Spleen (tissue), 11 donors: ENCODE data around the gene ADCK2. TPM values are rescaled to one million over a fixed set of nuclear protein-coding genes. Genes with fewer than 3 reads are reported as not detected.
A peak's percentile ranks its signal among the peaks of the same experiment; 100 is the strongest.

Experiments
- DNase-seq: peaks from one replicate; pipeline ENCODE4 v3.0.0-alpha.2; 2020
- H3K27ac ChIP-seq, 8 donors: fragments of 200-600 bp; sonication (generic) in 7 of 8; 1 replicate in 4 of 8; 2 replicates in 4 of 8; pipeline versions ENCODE4 v1.5.0 to v1.8.0; 2016 to 2021; ENCODE audit warnings: inconsistent platforms in 4 of 8, mild to moderate bottlenecking in 4 of 8, moderate library complexity in 1 of 8
- H3K27me3 ChIP-seq, 7 donors: fragments of 200-600 bp; sonication (generic) in 6 of 7; replicated peaks in 1 of 7; 1 replicate in 4 of 7; 2 replicates in 3 of 7; pipeline versions ENCODE4 v1.5.0 to v1.8.0; 2016 to 2021; ENCODE audit warnings: inconsistent platforms in 3 of 7, mild to moderate bottlenecking in 1 of 7
- H3K36me3 ChIP-seq, 6 donors: fragments of 200-600 bp; sonication (generic) in 5 of 6; 1 replicate in 4 of 6; 2 replicates in 2 of 6; pipeline versions ENCODE4 v1.5.0 to v1.8.0; 2016 to 2021; ENCODE audit warnings: inconsistent platforms in 2 of 6
- H3K4me1 ChIP-seq, 6 donors: fragments of 200-600 bp; sonication (generic) in 5 of 6; 1 replicate in 3 of 6; 2 replicates in 3 of 6; pipeline versions ENCODE4 v1.5.0 to v1.8.0; 2016 to 2021; ENCODE audit warnings: inconsistent platforms in 3 of 6
- H3K4me3 ChIP-seq, 8 donors: fragments of 200-600 bp; sonication (generic) in 7 of 8; 1 replicate in 4 of 8; 2 replicates in 4 of 8; pipeline versions ENCODE4 v1.5.0 to v1.8.0; 2016 to 2021; ENCODE audit warnings: inconsistent platforms in 4 of 8, mild to moderate bottlenecking in 4 of 8, moderate library complexity in 2 of 8
- H3K9me3 ChIP-seq, 8 donors: fragments of 200-600 bp; sonication (generic) in 7 of 8; 1 replicate in 4 of 8; 2 replicates in 4 of 8; pipeline versions ENCODE4 v1.5.0 to v1.8.0; 2016 to 2021; ENCODE audit warnings: inconsistent platforms in 4 of 8
- CTCF ChIP-seq, 11 experiments: fragments of 200-600 bp in 7 of 11; fragments of 450-650 bp in 4 of 11; sonication (generic) in 4 of 11; IDR thresholded peaks in 8 of 11; conservative IDR thresholded peaks in 3 of 11; 1 replicate in 7 of 11; 2 replicates in 4 of 11; pipeline versions ENCODE4 v1.4.0 to v1.8.0; 2016 to 2021; ENCODE audit warnings: antibody characterized with exemption in 11 of 11, inconsistent platforms in 4 of 11, mild to moderate bottlenecking in 1 of 11
- POLR2A ChIP-seq, 3 donors: fragments of 450-650 bp; IDR thresholded peaks; one replicate each; pipeline ENCODE4 v1.5.1; 2017; ENCODE audit warnings: antibody characterized with exemption in 3 of 3, mild to moderate bottlenecking in 1 of 3
- POLR2AphosphoS5 ChIP-seq, 3 donors: sonication (generic); formaldehyde crosslinking; IDR thresholded peaks; one replicate each; pipeline ENCODE4 v1.5.1; 2017; ENCODE audit warnings: antibody characterized with exemption in 3 of 3
- WGBS, 5 donors: extraction: QIAGEN DNeasy Blood & Tissue Kit in 3 of 5; methylation state at CpG; one replicate each; pipeline versions ENCODE4 v1.1.5 to v1.1.7; 2013 to 2018; 5-methylcytosine and 5-hydroxymethylcytosine counted together
- intact Hi-C: fragments of 100-400 bp; cut with DNase I; formaldehyde crosslinking; loops from one replicate; pipeline ENCODE4 v1.15.0; 2023; ENCODE audit warnings: low total_unique reads
- polyA plus RNA-seq, 3 donors: library from polyadenylated mRNA; stranded (reverse); fragments of 200-250 nt; gene quantifications; one replicate each; pipeline ENCODE4 v1.2.1, GENCODE V29; 2013
- total RNA-seq, 7 donors: library from RNA; depleted of rRNA in 3 of 7; stranded (reverse); fragments of >200 nt in 3 of 7; fragmentation: NEBNext Ultra II Directional in 4 of 7; extraction: Animal tissue kit (Norgen Biotek cat#: 25700) in 4 of 7; gene quantifications; one replicate each; pipeline versions ENCODE4 v1.1.0 to v1.2.1, GENCODE V29; 2016 to 2021
- donor health status: healthy with polysubstance abuse.
- donor health status: DM: no; HTN: no; CAD: no; lungs with moderate emphysema.
- donor health status: DM: no; HTN: no; CAD: no.
- donor health status: Bipolar disorder and iron deficiency.
- donor health status: healthy.
- donor health status: DM: no; HTN: no; CAD: no.
- donor health status: DM: yes; HTN: yes; CAD: no.

Gene ADCK2
- total and polyA plus RNA-seq, 10 donors, result 10.6 to 25.2 (median 18.5) TPM

GRCh38 chr7:140671966-140672365 lies 779 bp upstream of the ADCK2 start:
- intact Hi-C loops, result no loop called here
- Histone ChIP-seq H3K36me3 (peaks cover 0 to 3% (median 0%) of the 10 kb centered on the region in 6 donors), H3K4me3 (peak overlapping the region in 2 of 8 donors; percentile 79 to 95), H3K27ac (peak overlapping the region in 3 of 8 donors; percentile 90 to 94 (median 92)), H3K4me1 (peaks cover 23 to 49% (median 44%) of the 10 kb centered on the region in 6 donors), H3K27me3 (no peaks in the 10 kb centered on the region), H3K9me3 (no peaks in the 10 kb centered on the region)
- 77 to 92% (median 85%) methylated on average over 10 to 15 of the region's 15 CpGs for WGBS, 5 donors
- TF ChIP-seq POLR2AphosphoS5 (IDR thresholded peaks at IDR 0.05), result no peak
- no peak for TF ChIP-seq CTCF (IDR thresholded peaks at IDR 0.05 in 8 of 11, conservative IDR thresholded peaks at IDR 0.05 in 3 of 11)
- no peak for TF ChIP-seq POLR2A (IDR thresholded peaks at IDR 0.05)
- peak; percentile 76 for DNase-seq

GRCh38 chr7:140673063-140673773 lies 473 bp downstream of the ADCK2 start:
- Histone ChIP-seq H3K4me3 (peak overlapping the region; percentile 50 to 95 (median 74)), H3K9me3 (no peaks in the 10 kb centered on the region), H3K36me3 (peaks cover 0 to 14% (median 0%) of the 10 kb centered on the region in 6 donors), H3K27me3 (no peaks in the 10 kb centered on the region), H3K4me1 (peaks cover 23 to 56% (median 45%) of the 10 kb centered on the region in 6 donors), H3K27ac (peak overlapping the region; percentile 81 to 94 (median 90))
- peak; percentile 92 for DNase-seq
- intact Hi-C loops, result no loop called here
- 0% methylated on average over 25 to 72 of the region's 72 CpGs for WGBS, 5 donors
- TF ChIP-seq POLR2AphosphoS5 (IDR thresholded peaks at IDR 0.05) (peak; percentile 28 to 73 (median 57)), POLR2A (IDR thresholded peaks at IDR 0.05) (no peak), CTCF (IDR thresholded peaks at IDR 0.05 in 8 of 11, conservative IDR thresholded peaks at IDR 0.05 in 3 of 11) (no peak)

GRCh38 chr7:140673774-140674155 lies 1.0 kb downstream of the ADCK2 start:
- Histone ChIP-seq H3K36me3 (peaks cover 0 to 20% (median 2%) of the 10 kb centered on the region in 6 donors), H3K27ac (peak overlapping the region; percentile 81 to 94 (median 90)), H3K9me3 (no peaks in the 10 kb centered on the region), H3K27me3 (no peaks in the 10 kb centered on the region), H3K4me1 (peaks cover 23 to 56% (median 45%) of the 10 kb centered on the region in 6 donors), H3K4me3 (peak overlapping the region; percentile 50 to 95 (median 74))
- no peak for DNase-seq
- TF ChIP-seq CTCF (IDR thresholded peaks at IDR 0.05 in 8 of 11, conservative IDR thresholded peaks at IDR 0.05 in 3 of 11) (no peak), POLR2AphosphoS5 (IDR thresholded peaks at IDR 0.05) (no peak), POLR2A (IDR thresholded peaks at IDR 0.05) (no peak)
- WGBS, 5 donors, result 29 to 50% (median 36%) methylated on average over 12 to 18 of the region's 18 CpGs
- intact Hi-C loops, result no loop called here

GRCh38 chr7:140674356-140674800 lies 1.6 kb downstream of the ADCK2 start:
- H3K4me3 ChIP-seq, result peak overlapping the region in 3 of 8 donors; percentile 72 to 95 (median 79)
- TF ChIP-seq POLR2AphosphoS5 (IDR thresholded peaks at IDR 0.05) (peak in 1 of 3 donors; percentile 30), CTCF (IDR thresholded peaks at IDR 0.05 in 8 of 11, conservative IDR thresholded peaks at IDR 0.05 in 3 of 11) (no peak), POLR2A (IDR thresholded peaks at IDR 0.05) (no peak)
- peaks cover 23 to 56% (median 45%) of the 10 kb centered on the region in 6 donors for H3K4me1 ChIP-seq
- peak; percentile 72 for DNase-seq
- no peaks in the 10 kb centered on the region for H3K9me3 ChIP-seq
- peaks cover 0 to 26% (median 7%) of the 10 kb centered on the region in 6 donors for H3K36me3 ChIP-seq
- intact Hi-C loops, result no loop called here
- H3K27me3 ChIP-seq, result no peaks in the 10 kb centered on the region
- peak overlapping the region in 6 of 8 donors; percentile 86 to 94 (median 92) for H3K27ac ChIP-seq
- 56 to 69% (median 62%) methylated on average over 5 of the region's 5 CpGs for WGBS, 5 donors
